C1 segment of cervical spinal cord (tissue), 14 donors: ENCODE measurements around the gene AFAP1.

Source experiments
- DNase-seq, 14 donors: peaks; one replicate each; lab custom pipeline; 2025; lab: John Stamatoyannopoulos, UW

AFAP1 gene

GRCh38 chr4:7843831-7844593, 95.6 kb downstream of the AFAP1 start:
- peak in 6 of 14 donors; percentile 10 to 58 (median 32) for DNase-seq

- peak in 1 of 14 donors; percentile 56 for DNase-seq
Observed at GRCh38 chr4:7842384-7843279, 97.0 kb downstream of the AFAP1 start.

GRCh38 chr4:7841894-7842293, 97.8 kb downstream of the AFAP1 start:
- no peak for DNase-seq

- no peak for DNase-seq
Observed at GRCh38 chr4:7841071-7841470, 98.6 kb downstream of the AFAP1 start.

- DNase-seq = no peak
Observed at GRCh38 chr4:7839856-7840255, 99.8 kb downstream of the AFAP1 start.

GRCh38 chr4:7838136-7838782, 101.4 kb downstream of the AFAP1 start:
- no peak for DNase-seq

- no peak for DNase-seq
Observed at GRCh38 chr4:7837597-7838135, 102.0 kb downstream of the AFAP1 start.

GRCh38 chr4:7831858-7832730, 107.6 kb downstream of the AFAP1 start:
- no peak for DNase-seq

- DNase-seq = no peak
Observed at GRCh38 chr4:7831330-7831729, 108.3 kb downstream of the AFAP1 start.

- no peak for DNase-seq
Observed at GRCh38 chr4:7830747-7831146, 108.9 kb downstream of the AFAP1 start.

- no peak for DNase-seq
Observed at GRCh38 chr4:7829652-7830580, 109.7 kb downstream of the AFAP1 start.

GRCh38 chr4:7828793-7829301, 110.8 kb downstream of the AFAP1 start:
- no peak for DNase-seq

- DNase-seq = peak in 2 of 14 donors; percentile 31 to 46
Observed at GRCh38 chr4:7828011-7828720, 111.5 kb downstream of the AFAP1 start.

- no peak for DNase-seq
Observed at GRCh38 chr4:7827566-7827965, 112.1 kb downstream of the AFAP1 start.

GRCh38 chr4:7826909-7827306, 112.8 kb downstream of the AFAP1 start:
- DNase-seq = no peak

GRCh38 chr4:7826176-7826908, 113.3 kb downstream of the AFAP1 start:
- DNase-seq = no peak

- no peak for DNase-seq
Observed at GRCh38 chr4:7824218-7824617, 115.4 kb downstream of the AFAP1 start.

- peak in 2 of 14 donors; percentile 19 to 49 for DNase-seq
Observed at GRCh38 chr4:7823416-7823824, 116.2 kb downstream of the AFAP1 start.
